ENCODE results near the gene SLC25A53. TPM values are rescaled to one million over a fixed set of nuclear protein-coding genes. Genes with fewer than 3 reads are reported as not detected.

SLC25A53 gene
- total and polyA plus RNA-seq, 10 of the 15 experiments (the other 5 are each of a cell fraction or from before 2014, with no cell fraction given): 4.1 to 11.4 (median 7.6) TPM

DNA sequence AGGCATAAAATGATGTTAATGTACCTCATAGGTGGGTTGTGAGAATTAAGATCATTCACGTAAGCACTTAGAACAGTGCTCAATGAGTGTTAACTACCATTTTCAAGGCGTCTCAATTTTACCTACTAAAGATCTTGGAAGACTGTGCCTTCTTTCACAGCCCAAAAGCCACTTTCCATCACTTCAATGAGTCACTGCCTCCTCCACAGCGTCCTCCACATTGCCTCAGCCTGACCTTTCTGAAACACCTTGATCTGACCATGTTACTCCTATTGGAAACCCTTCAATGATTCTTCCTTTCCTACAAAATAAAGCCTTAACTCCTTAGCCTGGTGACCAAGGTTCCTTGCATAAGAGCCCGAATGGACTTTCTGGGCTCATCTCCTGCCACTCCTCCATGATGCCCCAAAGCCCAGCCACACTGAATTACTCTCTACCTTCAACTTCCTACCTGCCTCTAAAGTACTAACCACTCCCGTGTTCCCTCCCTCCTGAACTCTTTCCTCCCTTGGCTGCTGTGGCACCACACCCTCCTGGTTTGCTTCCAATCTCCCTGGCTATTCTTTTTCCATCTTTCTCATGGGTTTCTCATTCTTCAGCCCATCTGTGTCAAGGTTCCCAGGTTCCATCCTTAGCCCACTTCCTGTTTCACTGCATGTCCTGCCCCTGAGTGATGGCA is 22.1 kb downstream of the SLC25A53 start:
- intact Hi-C loops (cut with micrococcal nuclease; ENCODE audit: unreplicated experiment): loop anchor here (10.0 kb wide), 1 partner anchor 600 kb away; no protein-coding TSS in a partner anchor
- H2AFZ ChIP-seq (ENCODE audit: control insufficient read depth, low read depth, low read length): no peak overlapping the region
- DNase-seq (ENCODE audit: low read depth, low spot score) (no peak), ATAC-seq (no peak), FAIRE-seq (no peak)
- ChIA-PET CTCF (interaction anchor here (1.1 to 3.4 kb wide), 2 partner anchors 35 to 290 kb away, joined by 4 to 41 read pairs; no protein-coding TSS in a partner anchor), SMC1A (ENCODE audit: uncharacterized antibody, unreplicated experiment) (no interaction called here), POLR2A (no interaction called here), RAD21 (ENCODE audit: unreplicated experiment) (no interaction called here)
- H4K20me1 ChIP-seq (ENCODE audit: control insufficient read depth, insufficient read depth): no peaks in the 10 kb centered on the region
- H3K27ac ChIP-seq (ENCODE audit: control insufficient read depth, insufficient read depth): no peak overlapping the region
- H3K9me3 ChIP-seq (replicated peaks; ENCODE audit: control insufficient read depth, insufficient read depth, low read length): no peaks in the 10 kb centered on the region; the same call in 2 of the 3 replicates
- no peak overlapping the region for H3K4me2 ChIP-seq (ENCODE audit: control insufficient read depth, insufficient read depth)
- in situ Hi-C loops (cut with MboI): loop anchor here (5.0 kb wide), 1 partner anchor 287 kb away; no protein-coding TSS in a partner anchor
- H3K9ac ChIP-seq (ENCODE audit: control insufficient read depth, insufficient read depth, low read length): no peak overlapping the region
- no peak overlapping the region for H3K4me3 ChIP-seq
- no peaks in the 10 kb centered on the region for H3K4me1 ChIP-seq (ENCODE audit: control insufficient read depth, insufficient read depth, low read length)
- no TSS peak for BruUV-seq (replicated peaks)
- H3K36me3 ChIP-seq (ENCODE audit: control insufficient read depth in 2 of 2, insufficient read depth in 2 of 2, low read length in 1 of 2): no peaks in the 10 kb centered on the region
- no peaks in the 10 kb centered on the region for H3K79me2 ChIP-seq (ENCODE audit: control insufficient read depth, insufficient read depth, low read length)
- H3K27me3 ChIP-seq (replicated peaks in 1 of 2; ENCODE audit: control insufficient read depth in 2 of 2, insufficient read depth in 2 of 2, low read length in 1 of 2): no peaks in the 10 kb centered on the region
- WGBS (ENCODE audit: insufficient coverage, insufficient replicate concordance, low lambda C conversion rate, missing lambda C conversion rate): 44% methylated on average over 5 of the region's 5 CpGs
- TF ChIP-seq, protein P1, sequence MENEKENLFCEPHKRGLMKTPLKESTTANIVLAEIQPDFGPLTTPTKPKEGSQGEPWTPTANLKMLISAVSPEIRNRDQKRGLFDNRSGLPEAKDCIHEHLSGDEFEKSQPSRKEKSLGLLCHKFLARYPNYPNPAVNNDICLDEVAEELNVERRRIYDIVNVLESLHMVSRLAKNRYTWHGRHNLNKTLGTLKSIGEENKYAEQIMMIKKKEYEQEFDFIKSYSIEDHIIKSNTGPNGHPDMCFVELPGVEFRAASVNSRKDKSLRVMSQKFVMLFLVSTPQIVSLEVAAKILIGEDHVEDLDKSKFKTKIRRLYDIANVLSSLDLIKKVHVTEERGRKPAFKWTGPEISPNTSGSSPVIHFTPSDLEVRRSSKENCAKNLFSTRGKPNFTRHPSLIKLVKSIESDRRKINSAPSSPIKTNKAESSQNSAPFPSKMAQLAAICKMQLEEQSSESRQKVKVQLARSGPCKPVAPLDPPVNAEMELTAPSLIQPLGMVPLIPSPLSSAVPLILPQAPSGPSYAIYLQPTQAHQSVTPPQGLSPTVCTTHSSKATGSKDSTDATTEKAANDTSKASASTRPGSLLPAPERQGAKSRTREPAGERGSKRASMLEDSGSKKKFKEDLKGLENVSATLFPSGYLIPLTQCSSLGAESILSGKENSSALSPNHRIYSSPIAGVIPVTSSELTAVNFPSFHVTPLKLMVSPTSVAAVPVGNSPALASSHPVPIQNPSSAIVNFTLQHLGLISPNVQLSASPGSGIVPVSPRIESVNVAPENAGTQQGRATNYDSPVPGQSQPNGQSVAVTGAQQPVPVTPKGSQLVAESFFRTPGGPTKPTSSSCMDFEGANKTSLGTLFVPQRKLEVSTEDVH (IDR thresholded peaks at IDR 0.05; ENCODE audit: low read depth, partially characterized antibody): no peak
- TF ChIP-seq BHLHE40 (IDR thresholded peaks at IDR 0.05; ENCODE audit: borderline replicate concordance in 1 of 2, low read depth in 2 of 2, low read length in 1 of 2): no peak
- no peak for TF ChIP-seq POLR2A (IDR thresholded peaks at IDR 0.05; ENCODE audit: low read depth, low read length)
- 0 out of 2 replicates have a peak, but pooled peaks have one; percentile 10 for TF ChIP-seq SPI1 (IDR thresholded peaks at IDR 0.05; ENCODE audit: borderline replicate concordance, insufficient read depth, low read depth, low read length)

Measured in GM12878 (cell line).